WTC11 (cell line): Measurements from ENCODE around the gene KRTAP7-1. TPM values are rescaled to one million over a fixed set of nuclear protein-coding genes. Genes with fewer than 3 reads are reported as not detected.

Experiments used
- ATAC-seq: fragments of 200-7000 bp; cut with Tn5 transposase; 2 replicates; pipeline ENCODE4 v1.10.0; 2021; ENCODE audit warnings: mild to moderate bottlenecking, moderate library complexity
- CTCF ChIA-PET: fragments of 300-600 bp; sonication (Branson Sonifier 250); formaldehyde crosslinking; loops from one replicate; lab custom pipeline; 2021; ENCODE audit warnings: antibody characterized with exemption; lab: Charles Lee
- POLR2A ChIA-PET: fragments of 350-600 bp; sonication (Branson Sonifier 250); formaldehyde crosslinking; loops from one replicate; lab custom pipeline; 2021; ENCODE audit warnings: antibody characterized with exemption; lab: Charles Lee
- DNase-seq: peaks from one replicate; pipeline ENCODE4 v3.0.0; 2021; ENCODE audit warnings: low spot score
- H3K27ac Mint-ChIP-seq: 2 replicates; pipeline ENCODE4 v1.8.0; 2021; ENCODE audit warnings: mixed read lengths
- H3K27me3 Mint-ChIP-seq: 2 replicates; pipeline ENCODE4 v1.8.0; 2021; ENCODE audit warnings: low read depth, mild to moderate bottlenecking, moderate library complexity, mixed read lengths
- H3K36me3 Mint-ChIP-seq: 2 replicates; pipeline ENCODE4 v1.8.0; 2021; ENCODE audit warnings: mixed read lengths
- H3K4me1 Mint-ChIP-seq: 2 replicates; pipeline ENCODE4 v1.8.0; 2022; ENCODE audit warnings: mixed read lengths
- H3K4me3 Mint-ChIP-seq: 2 replicates; pipeline ENCODE4 v1.8.0; 2021; ENCODE audit warnings: mild to moderate bottlenecking, moderate library complexity, mixed read lengths
- H3K9me3 Mint-ChIP-seq: 2 replicates; pipeline ENCODE4 v1.8.0; 2021; ENCODE audit warnings: mixed read lengths
- ELF4 ChIP-seq: sonication (generic); formaldehyde crosslinking; IDR thresholded peaks from 2 replicates; pipeline ENCODE4 v1.8.1; 2022; ENCODE audit warnings: low read depth, mild to moderate bottlenecking, moderate library complexity, missing genetic modification reagents
- EMX1 ChIP-seq: fragments of 250-450 bp; sonication (Bioruptor Pico); IDR thresholded peaks from 2 replicates; pipeline ENCODE4 v1.8.0; 2021; ENCODE audit warnings: mild to moderate bottlenecking
- GABPB1 ChIP-seq: sonication (generic); formaldehyde crosslinking; IDR thresholded peaks from 2 replicates; pipeline ENCODE4 v1.8.1; 2023; ENCODE audit warnings: mild to moderate bottlenecking, missing genetic modification reagents
- GRHL2 ChIP-seq: fragments of 250-450 bp; sonication (Bioruptor Pico); IDR thresholded peaks from 2 replicates; pipeline ENCODE4 v1.8.0; 2022; ENCODE audit warnings: mild to moderate bottlenecking, moderate library complexity; ENCODE audit not compliant: insufficient replicate concordance, severe bottlenecking
- PRRX2 ChIP-seq: fragments of 250-450 bp; sonication (Bioruptor Pico); IDR thresholded peaks from 2 replicates; pipeline ENCODE4 v1.8.0; 2021; ENCODE audit warnings: mild to moderate bottlenecking
- SMAD3 ChIP-seq: sonication (generic); formaldehyde crosslinking; IDR thresholded peaks from 2 replicates; pipeline ENCODE4 v1.8.0; 2022; ENCODE audit warnings: missing genetic modification reagents, mild to moderate bottlenecking, borderline replicate concordance
- SOX15 ChIP-seq: fragments of 250-450 bp; sonication (Bioruptor Pico); IDR thresholded peaks from 2 replicates; pipeline ENCODE4 v1.9.0; 2021; ENCODE audit warnings: mild to moderate bottlenecking
- TEAD1 ChIP-seq: sonication (generic); formaldehyde crosslinking; IDR thresholded peaks from 2 replicates; pipeline ENCODE4 v1.8.0; 2022; ENCODE audit warnings: mild to moderate bottlenecking, missing genetic modification reagents
- ZNF138 ChIP-seq: sonication (generic); formaldehyde crosslinking; conservative IDR thresholded peaks from 2 replicates; pipeline ENCODE4 v1.8.1; 2022; ENCODE audit warnings: mild to moderate bottlenecking, moderate library complexity, missing genetic modification reagents
- ZNF232 ChIP-seq: sonication (generic); formaldehyde crosslinking; IDR thresholded peaks from 2 replicates; pipeline ENCODE4 v1.8.0; 2022; ENCODE audit warnings: mild to moderate bottlenecking, missing genetic modification reagents
- total RNA-seq: library from RNA; stranded (reverse); gene quantifications from 3 replicates; pipeline ENCODE4 v1.2.3, GENCODE V29; 2021
- TF ChIP-seq, protein P1 (sequence below): sonication (generic); formaldehyde crosslinking; IDR thresholded peaks from 2 replicates; pipeline ENCODE4 v1.8.0; 2023; ENCODE audit warnings: mild to moderate bottlenecking, missing genetic modification reagents
- TF ChIP-seq, protein P2 (sequence below): fragments of 250-450 bp; sonication (Bioruptor Pico); conservative IDR thresholded peaks from 2 replicates; pipeline ENCODE4 v1.9.0; 2021; ENCODE audit warnings: mild to moderate bottlenecking
- TF ChIP-seq, protein P3 (sequence below): fragments of 200-600 bp; IDR thresholded peaks from 2 replicates; pipeline ENCODE4 v1.8.0; 2022; ENCODE audit warnings: antibody characterized with exemption
- TF ChIP-seq, protein P4 (sequence below): sonication (generic); formaldehyde crosslinking; IDR thresholded peaks from 2 replicates; pipeline ENCODE4 v1.8.1; 2023; ENCODE audit warnings: mild to moderate bottlenecking, missing genetic modification reagents, borderline replicate concordance
- TF ChIP-seq, protein P5 (sequence below): sonication (generic); formaldehyde crosslinking; IDR thresholded peaks from 2 replicates; pipeline ENCODE4 v1.8.0; 2023; ENCODE audit warnings: missing genetic modification reagents
- TF ChIP-seq, protein P6 (sequence below): sonication (generic); formaldehyde crosslinking; IDR thresholded peaks from 2 replicates; pipeline ENCODE4 v1.8.1; 2023; ENCODE audit warnings: mild to moderate bottlenecking, missing genetic modification reagents
- TF ChIP-seq, protein P7 (sequence below): sonication (generic); formaldehyde crosslinking; IDR thresholded peaks from 2 replicates; pipeline ENCODE4 v1.8.1; 2023; ENCODE audit warnings: mild to moderate bottlenecking, moderate library complexity, missing genetic modification reagents

Gene KRTAP7-1
- total RNA-seq, 1 experiment from 2014 or later: not detected

DNA sequence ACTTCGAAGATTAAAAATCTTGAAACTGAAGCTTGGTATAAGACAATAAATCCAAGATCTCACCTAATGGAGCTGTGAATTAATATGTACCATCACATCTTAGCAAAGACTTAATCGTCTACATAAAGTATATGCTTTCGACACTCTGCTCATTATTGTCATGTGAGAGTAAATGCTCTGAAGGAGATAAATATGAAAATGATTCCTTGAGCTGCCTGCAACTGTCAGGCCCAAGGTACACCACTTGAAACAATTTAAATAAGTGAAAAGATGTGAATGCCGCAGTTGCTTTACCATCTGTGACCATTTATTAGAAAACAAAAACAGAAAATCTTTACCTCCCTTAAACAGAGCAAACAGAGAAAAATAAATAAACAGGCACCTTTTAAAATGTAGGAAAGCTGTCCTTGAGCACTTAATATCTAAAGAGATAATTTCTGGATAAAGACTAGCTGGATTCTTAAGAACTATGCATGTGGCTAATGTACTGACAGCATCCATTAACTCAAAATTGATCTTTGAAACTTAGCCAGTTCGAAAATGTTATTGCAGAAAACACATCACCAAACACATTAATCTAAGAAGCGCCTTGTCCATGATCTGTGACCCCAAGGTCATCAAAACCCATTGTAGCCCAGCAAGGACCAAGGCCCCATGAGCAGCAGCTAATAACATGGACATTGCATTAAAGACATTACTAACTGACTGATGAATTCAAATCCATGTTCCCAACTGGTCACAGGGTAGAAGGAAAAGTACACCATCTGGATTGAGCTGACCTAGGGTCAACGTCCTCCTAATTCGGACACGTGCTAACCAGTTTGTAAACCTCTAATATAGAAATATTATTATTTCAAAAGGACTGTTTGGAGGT, 18.3 kb upstream of the KRTAP7-1 start:
- Mint-ChIP-seq H3K27me3 (no peaks in the 10 kb centered on the region), H3K27ac (no peak overlapping the region), H3K4me1 (no peaks in the 10 kb centered on the region), H3K4me3 (no peak overlapping the region), H3K9me3 (no peaks in the 10 kb centered on the region), H3K36me3 (no peaks in the 10 kb centered on the region)
- ChIA-PET CTCF (interaction anchor here (1.1 kb wide), 2 partner anchors 8 to 16 kb away, joined by 3 to 7 read pairs; no protein-coding TSS in a partner anchor), POLR2A (no interaction called here)
- no peak for DNase-seq
- TF ChIP-seq SMAD3 (CRISPR knock-in tag) (no peak), EMX1 (CRISPR knock-in tag) (no peak), TEAD1 (no peak), GABPB1 (no peak), ZNF138 (CRISPR knock-in tag) (no peak), PRRX2 (no peak), GRHL2 (CRISPR knock-in tag) (no peak)
- TF ChIP-seq, protein P1, sequence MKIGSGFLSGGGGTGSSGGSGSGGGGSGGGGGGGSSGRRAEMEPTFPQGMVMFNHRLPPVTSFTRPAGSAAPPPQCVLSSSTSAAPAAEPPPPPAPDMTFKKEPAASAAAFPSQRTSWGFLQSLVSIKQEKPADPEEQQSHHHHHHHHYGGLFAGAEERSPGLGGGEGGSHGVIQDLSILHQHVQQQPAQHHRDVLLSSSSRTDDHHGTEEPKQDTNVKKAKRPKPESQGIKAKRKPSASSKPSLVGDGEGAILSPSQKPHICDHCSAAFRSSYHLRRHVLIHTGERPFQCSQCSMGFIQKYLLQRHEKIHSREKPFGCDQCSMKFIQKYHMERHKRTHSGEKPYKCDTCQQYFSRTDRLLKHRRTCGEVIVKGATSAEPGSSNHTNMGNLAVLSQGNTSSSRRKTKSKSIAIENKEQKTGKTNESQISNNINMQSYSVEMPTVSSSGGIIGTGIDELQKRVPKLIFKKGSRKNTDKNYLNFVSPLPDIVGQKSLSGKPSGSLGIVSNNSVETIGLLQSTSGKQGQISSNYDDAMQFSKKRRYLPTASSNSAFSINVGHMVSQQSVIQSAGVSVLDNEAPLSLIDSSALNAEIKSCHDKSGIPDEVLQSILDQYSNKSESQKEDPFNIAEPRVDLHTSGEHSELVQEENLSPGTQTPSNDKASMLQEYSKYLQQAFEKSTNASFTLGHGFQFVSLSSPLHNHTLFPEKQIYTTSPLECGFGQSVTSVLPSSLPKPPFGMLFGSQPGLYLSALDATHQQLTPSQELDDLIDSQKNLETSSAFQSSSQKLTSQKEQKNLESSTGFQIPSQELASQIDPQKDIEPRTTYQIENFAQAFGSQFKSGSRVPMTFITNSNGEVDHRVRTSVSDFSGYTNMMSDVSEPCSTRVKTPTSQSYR: no peak
- TF ChIP-seq, protein P2, sequence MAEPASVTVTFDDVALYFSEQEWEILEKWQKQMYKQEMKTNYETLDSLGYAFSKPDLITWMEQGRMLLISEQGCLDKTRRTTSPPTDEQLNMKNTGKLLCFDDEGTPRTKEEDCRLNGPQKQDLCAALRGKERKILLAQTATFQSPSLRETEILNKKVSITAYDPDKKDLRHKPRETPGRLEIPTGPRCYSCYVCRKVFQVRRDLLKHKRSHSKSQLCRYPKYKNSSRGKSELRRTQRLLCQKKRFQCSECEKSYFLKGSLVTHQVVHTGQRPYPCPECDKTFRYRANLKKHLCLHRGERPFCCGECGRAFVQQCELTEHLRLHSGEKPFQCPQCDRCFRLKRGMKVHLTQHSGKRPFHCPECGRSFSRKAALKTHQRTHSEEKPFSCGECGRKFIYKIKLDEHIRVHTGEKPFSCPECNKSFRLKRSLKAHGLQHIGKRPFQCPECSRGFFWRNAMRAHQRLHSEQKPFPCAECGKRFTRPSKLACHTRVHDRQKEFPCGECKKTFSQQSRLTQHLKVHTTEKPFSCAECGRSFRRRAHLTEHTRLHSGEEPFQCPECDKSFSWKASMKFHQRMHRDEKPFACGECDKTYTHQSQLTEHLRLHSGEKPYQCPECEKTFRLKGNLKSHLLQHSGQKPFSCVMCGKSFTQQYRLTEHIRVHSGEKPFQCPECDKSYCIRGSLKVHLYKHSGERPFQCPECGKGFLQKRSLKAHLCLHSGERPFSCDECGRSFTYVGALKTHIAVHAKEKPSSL: no peak
- TF ChIP-seq, protein P3, sequence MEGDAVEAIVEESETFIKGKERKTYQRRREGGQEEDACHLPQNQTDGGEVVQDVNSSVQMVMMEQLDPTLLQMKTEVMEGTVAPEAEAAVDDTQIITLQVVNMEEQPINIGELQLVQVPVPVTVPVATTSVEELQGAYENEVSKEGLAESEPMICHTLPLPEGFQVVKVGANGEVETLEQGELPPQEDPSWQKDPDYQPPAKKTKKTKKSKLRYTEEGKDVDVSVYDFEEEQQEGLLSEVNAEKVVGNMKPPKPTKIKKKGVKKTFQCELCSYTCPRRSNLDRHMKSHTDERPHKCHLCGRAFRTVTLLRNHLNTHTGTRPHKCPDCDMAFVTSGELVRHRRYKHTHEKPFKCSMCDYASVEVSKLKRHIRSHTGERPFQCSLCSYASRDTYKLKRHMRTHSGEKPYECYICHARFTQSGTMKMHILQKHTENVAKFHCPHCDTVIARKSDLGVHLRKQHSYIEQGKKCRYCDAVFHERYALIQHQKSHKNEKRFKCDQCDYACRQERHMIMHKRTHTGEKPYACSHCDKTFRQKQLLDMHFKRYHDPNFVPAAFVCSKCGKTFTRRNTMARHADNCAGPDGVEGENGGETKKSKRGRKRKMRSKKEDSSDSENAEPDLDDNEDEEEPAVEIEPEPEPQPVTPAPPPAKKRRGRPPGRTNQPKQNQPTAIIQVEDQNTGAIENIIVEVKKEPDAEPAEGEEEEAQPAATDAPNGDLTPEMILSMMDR: no peak
- TF ChIP-seq, protein P4, sequence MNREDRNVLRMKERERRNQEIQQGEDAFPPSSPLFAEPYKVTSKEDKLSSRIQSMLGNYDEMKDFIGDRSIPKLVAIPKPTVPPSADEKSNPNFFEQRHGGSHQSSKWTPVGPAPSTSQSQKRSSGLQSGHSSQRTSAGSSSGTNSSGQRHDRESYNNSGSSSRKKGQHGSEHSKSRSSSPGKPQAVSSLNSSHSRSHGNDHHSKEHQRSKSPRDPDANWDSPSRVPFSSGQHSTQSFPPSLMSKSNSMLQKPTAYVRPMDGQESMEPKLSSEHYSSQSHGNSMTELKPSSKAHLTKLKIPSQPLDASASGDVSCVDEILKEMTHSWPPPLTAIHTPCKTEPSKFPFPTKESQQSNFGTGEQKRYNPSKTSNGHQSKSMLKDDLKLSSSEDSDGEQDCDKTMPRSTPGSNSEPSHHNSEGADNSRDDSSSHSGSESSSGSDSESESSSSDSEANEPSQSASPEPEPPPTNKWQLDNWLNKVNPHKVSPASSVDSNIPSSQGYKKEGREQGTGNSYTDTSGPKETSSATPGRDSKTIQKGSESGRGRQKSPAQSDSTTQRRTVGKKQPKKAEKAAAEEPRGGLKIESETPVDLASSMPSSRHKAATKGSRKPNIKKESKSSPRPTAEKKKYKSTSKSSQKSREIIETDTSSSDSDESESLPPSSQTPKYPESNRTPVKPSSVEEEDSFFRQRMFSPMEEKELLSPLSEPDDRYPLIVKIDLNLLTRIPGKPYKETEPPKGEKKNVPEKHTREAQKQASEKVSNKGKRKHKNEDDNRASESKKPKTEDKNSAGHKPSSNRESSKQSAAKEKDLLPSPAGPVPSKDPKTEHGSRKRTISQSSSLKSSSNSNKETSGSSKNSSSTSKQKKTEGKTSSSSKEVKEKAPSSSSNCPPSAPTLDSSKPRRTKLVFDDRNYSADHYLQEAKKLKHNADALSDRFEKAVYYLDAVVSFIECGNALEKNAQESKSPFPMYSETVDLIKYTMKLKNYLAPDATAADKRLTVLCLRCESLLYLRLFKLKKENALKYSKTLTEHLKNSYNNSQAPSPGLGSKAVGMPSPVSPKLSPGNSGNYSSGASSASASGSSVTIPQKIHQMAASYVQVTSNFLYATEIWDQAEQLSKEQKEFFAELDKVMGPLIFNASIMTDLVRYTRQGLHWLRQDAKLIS (CRISPR knock-in tag): no peak
- TF ChIP-seq, protein P5, sequence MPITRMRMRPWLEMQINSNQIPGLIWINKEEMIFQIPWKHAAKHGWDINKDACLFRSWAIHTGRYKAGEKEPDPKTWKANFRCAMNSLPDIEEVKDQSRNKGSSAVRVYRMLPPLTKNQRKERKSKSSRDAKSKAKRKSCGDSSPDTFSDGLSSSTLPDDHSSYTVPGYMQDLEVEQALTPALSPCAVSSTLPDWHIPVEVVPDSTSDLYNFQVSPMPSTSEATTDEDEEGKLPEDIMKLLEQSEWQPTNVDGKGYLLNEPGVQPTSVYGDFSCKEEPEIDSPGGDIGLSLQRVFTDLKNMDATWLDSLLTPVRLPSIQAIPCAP (CRISPR knock-in tag): no peak
- ATAC-seq: no peak

DNA sequence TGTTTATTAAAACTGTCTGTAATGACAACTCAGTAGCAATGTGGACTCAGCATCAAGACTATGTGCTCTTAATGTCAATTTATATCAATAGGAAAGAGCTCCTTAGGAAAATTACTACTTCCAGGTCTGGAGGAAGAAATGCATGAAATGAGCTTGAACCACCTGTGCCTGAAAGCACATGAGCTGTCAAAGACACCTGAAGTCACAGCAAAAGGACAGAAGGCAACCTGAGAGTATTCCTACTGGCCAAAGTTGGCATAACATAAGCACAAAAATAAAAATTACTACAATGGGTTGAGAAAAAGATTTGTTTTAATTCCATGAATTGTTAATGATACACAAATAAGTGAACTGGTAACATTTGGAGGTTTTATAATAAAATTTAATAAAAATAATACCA, 13.4 kb upstream of the KRTAP7-1 start:
- POLR2A ChIA-PET: no interaction called here
- H3K27me3 Mint-ChIP-seq: no peaks in the 10 kb centered on the region

More for the DNA sequence above, 13.4 kb upstream of the KRTAP7-1 start:
- CTCF ChIA-PET: interaction anchor here (0.7 to 1.8 kb wide), 7 partner anchors 9 to 400 kb away, joined by 3 to 8 read pairs (median 3); no protein-coding TSS in a partner anchor
- DNase-seq: no peak
- Mint-ChIP-seq H3K4me1 (no peaks in the 10 kb centered on the region), H3K27ac (no peak overlapping the region), H3K36me3 (no peaks in the 10 kb centered on the region), H3K4me3 (no peak overlapping the region), H3K9me3 (no peaks in the 10 kb centered on the region)
- no peak for ATAC-seq
- TF ChIP-seq, protein P6, sequence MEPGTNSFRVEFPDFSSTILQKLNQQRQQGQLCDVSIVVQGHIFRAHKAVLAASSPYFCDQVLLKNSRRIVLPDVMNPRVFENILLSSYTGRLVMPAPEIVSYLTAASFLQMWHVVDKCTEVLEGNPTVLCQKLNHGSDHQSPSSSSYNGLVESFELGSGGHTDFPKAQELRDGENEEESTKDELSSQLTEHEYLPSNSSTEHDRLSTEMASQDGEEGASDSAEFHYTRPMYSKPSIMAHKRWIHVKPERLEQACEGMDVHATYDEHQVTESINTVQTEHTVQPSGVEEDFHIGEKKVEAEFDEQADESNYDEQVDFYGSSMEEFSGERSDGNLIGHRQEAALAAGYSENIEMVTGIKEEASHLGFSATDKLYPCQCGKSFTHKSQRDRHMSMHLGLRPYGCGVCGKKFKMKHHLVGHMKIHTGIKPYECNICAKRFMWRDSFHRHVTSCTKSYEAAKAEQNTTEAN: no peak
- no peak for TF ChIP-seq TEAD1
- TF ChIP-seq ZNF232 (CRISPR knock-in tag): no peak
- no peak for TF ChIP-seq ELF4
- TF ChIP-seq SOX15 (CRISPR knock-in tag): no peak
- TF ChIP-seq, protein P7, sequence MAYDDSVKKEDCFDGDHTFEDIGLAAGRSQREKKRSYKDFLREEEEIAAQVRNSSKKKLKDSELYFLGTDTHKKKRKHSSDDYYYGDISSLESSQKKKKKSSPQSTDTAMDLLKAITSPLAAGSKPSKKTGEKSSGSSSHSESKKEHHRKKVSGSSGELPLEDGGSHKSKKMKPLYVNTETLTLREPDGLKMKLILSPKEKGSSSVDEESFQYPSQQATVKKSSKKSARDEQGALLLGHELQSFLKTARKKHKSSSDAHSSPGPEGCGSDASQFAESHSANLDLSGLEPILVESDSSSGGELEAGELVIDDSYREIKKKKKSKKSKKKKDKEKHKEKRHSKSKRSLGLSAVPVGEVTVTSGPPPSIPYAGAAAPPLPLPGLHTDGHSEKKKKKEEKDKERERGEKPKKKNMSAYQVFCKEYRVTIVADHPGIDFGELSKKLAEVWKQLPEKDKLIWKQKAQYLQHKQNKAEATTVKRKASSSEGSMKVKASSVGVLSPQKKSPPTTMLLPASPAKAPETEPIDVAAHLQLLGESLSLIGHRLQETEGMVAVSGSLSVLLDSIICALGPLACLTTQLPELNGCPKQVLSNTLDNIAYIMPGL (CRISPR knock-in tag): no peak
